Parathyroid adenoma (tissue), 2 donors: ENCODE measurements around the gene TMEM184B.
A peak's percentile ranks its signal among the peaks of the same experiment; 100 is the strongest.

Experiments
- H2AFZ ChIP-seq: fragments of 300-600 bp; sonication (generic); one replicate; pipeline ENCODE4 v1.7.0; 2017; ENCODE audit warnings: antibody characterized with exemption, mild to moderate bottlenecking
- H3K27ac ChIP-seq: fragments of 300-600 bp; sonication (generic); one replicate; pipeline ENCODE4 v1.7.0; 2017
- H3K27me3 ChIP-seq: fragments of 300-600 bp; sonication (generic); one replicate; pipeline ENCODE4 v1.7.0; 2017; ENCODE audit warnings: low read length; ENCODE audit not compliant: control insufficient read depth, insufficient read depth
- H3K36me3 ChIP-seq: fragments of 300-600 bp; sonication (generic); one replicate; pipeline ENCODE4 v1.7.0; 2017; ENCODE audit warnings: low read length; ENCODE audit not compliant: control insufficient read depth, insufficient read depth
- H3K4me1 ChIP-seq: fragments of 300-600 bp; sonication (generic); one replicate; pipeline ENCODE4 v1.7.0; 2017; ENCODE audit warnings: control low read depth
- H3K4me2 ChIP-seq: fragments of 300-600 bp; sonication (generic); one replicate; pipeline ENCODE4 v1.7.0; 2017; ENCODE audit warnings: low read length
- H3K4me3 ChIP-seq: fragments of 300-600 bp; sonication (generic); one replicate; pipeline ENCODE4 v1.7.0; 2017; ENCODE audit warnings: low read depth, low read length
- H3K79me2 ChIP-seq: fragments of 300-600 bp; sonication (generic); one replicate; pipeline ENCODE4 v1.7.0; 2017; ENCODE audit warnings: control low read depth
- H3K9ac ChIP-seq: fragments of 300-600 bp; sonication (generic); one replicate; pipeline ENCODE4 v1.7.0; 2017; ENCODE audit warnings: mild to moderate bottlenecking
- H3K9me3 ChIP-seq: fragments of 300-600 bp; sonication (generic); one replicate; pipeline ENCODE4 v1.7.0; 2017; ENCODE audit warnings: low read length; ENCODE audit not compliant: control insufficient read depth
- CTCF ChIP-seq: fragments of 300-600 bp; sonication (generic); IDR thresholded peaks from one replicate; pipeline ENCODE4 v1.7.0; 2017; ENCODE audit warnings: antibody characterized with exemption, mild to moderate bottlenecking
- donor health status: primary hyperparathyroidism.

Gene TMEM184B

GRCh38 chr22:38269466-38269865, 3.3 kb downstream of the TMEM184B start:
- Histone ChIP-seq H3K27ac (no peak overlapping the region), H3K9ac (no peak overlapping the region), H3K36me3 (no peaks in the 10 kb centered on the region), H3K4me2 (no peak overlapping the region), H2AFZ (no peak overlapping the region), H3K79me2 (peaks cover 19% of the 10 kb centered on the region), H3K4me3 (no peak overlapping the region), H3K27me3 (no peaks in the 10 kb centered on the region), H3K4me1 (peaks cover 5% of the 10 kb centered on the region), H3K9me3 (no peaks in the 10 kb centered on the region)
- TF ChIP-seq CTCF, result no peak

GRCh38 chr22:38267086-38267485, 5.7 kb downstream of the TMEM184B start:
- no peak overlapping the region for H3K9ac ChIP-seq
- H3K9me3 ChIP-seq, result no peaks in the 10 kb centered on the region
- no peak overlapping the region for H3K4me2 ChIP-seq
- peak overlapping the region; percentile 82 for H3K27ac ChIP-seq
- peaks cover 7% of the 10 kb centered on the region for H3K79me2 ChIP-seq
- no peaks in the 10 kb centered on the region for H3K27me3 ChIP-seq
- no peak for TF ChIP-seq CTCF
- no peaks in the 10 kb centered on the region for H3K4me1 ChIP-seq
- no peak overlapping the region for H3K4me3 ChIP-seq
- no peaks in the 10 kb centered on the region for H3K36me3 ChIP-seq
- no peak overlapping the region for H2AFZ ChIP-seq

- no peaks in the 10 kb centered on the region for H3K4me1 ChIP-seq
- no peaks in the 10 kb centered on the region for H3K9me3 ChIP-seq
- no peak overlapping the region for H3K4me3 ChIP-seq
- no peak overlapping the region for H2AFZ ChIP-seq
- H3K9ac ChIP-seq, result no peak overlapping the region
- no peak for TF ChIP-seq CTCF
- no peaks in the 10 kb centered on the region for H3K36me3 ChIP-seq
- H3K79me2 ChIP-seq, result peaks cover 12% of the 10 kb centered on the region
- no peak overlapping the region for H3K4me2 ChIP-seq
- H3K27me3 ChIP-seq, result no peaks in the 10 kb centered on the region
- H3K27ac ChIP-seq, result peak overlapping the region; percentile 82
Observed at GRCh38 chr22:38266120-38266519, 6.7 kb downstream of the TMEM184B start.

GRCh38 chr22:38264322-38264843, 8.4 kb downstream of the TMEM184B start:
- Histone ChIP-seq H2AFZ (no peak overlapping the region), H3K27ac (no peak overlapping the region), H3K9ac (no peak overlapping the region), H3K9me3 (no peaks in the 10 kb centered on the region), H3K4me2 (no peak overlapping the region), H3K4me1 (no peaks in the 10 kb centered on the region), H3K4me3 (no peak overlapping the region), H3K36me3 (no peaks in the 10 kb centered on the region), H3K79me2 (peaks cover 12% of the 10 kb centered on the region), H3K27me3 (no peaks in the 10 kb centered on the region)
- TF ChIP-seq CTCF, result no peak

- no peaks in the 10 kb centered on the region for H3K27me3 ChIP-seq
- H3K9me3 ChIP-seq, result no peaks in the 10 kb centered on the region
- H3K27ac ChIP-seq, result peak overlapping the region; percentile 11
- H3K4me3 ChIP-seq, result no peak overlapping the region
- H3K4me2 ChIP-seq, result no peak overlapping the region
- peak; percentile 40 for TF ChIP-seq CTCF
- no peak overlapping the region for H3K9ac ChIP-seq
- H3K36me3 ChIP-seq, result no peaks in the 10 kb centered on the region
- no peaks in the 10 kb centered on the region for H3K4me1 ChIP-seq
- H2AFZ ChIP-seq, result no peak overlapping the region
- peaks cover 9% of the 10 kb centered on the region for H3K79me2 ChIP-seq
Observed at GRCh38 chr22:38262051-38262795, 10.6 kb downstream of the TMEM184B start.
